HG02678 (cell line): ENCODE results near the gene RPE.

Source experiments
- ATAC-seq: cut with Tn5 transposase; IDR thresholded peaks from one replicate; pipeline ENCODE4 v1.9.1; 2021; ENCODE audit warnings: mild to moderate bottlenecking, moderate library complexity; ENCODE audit not compliant: unreplicated experiment

Gene RPE

DNA sequence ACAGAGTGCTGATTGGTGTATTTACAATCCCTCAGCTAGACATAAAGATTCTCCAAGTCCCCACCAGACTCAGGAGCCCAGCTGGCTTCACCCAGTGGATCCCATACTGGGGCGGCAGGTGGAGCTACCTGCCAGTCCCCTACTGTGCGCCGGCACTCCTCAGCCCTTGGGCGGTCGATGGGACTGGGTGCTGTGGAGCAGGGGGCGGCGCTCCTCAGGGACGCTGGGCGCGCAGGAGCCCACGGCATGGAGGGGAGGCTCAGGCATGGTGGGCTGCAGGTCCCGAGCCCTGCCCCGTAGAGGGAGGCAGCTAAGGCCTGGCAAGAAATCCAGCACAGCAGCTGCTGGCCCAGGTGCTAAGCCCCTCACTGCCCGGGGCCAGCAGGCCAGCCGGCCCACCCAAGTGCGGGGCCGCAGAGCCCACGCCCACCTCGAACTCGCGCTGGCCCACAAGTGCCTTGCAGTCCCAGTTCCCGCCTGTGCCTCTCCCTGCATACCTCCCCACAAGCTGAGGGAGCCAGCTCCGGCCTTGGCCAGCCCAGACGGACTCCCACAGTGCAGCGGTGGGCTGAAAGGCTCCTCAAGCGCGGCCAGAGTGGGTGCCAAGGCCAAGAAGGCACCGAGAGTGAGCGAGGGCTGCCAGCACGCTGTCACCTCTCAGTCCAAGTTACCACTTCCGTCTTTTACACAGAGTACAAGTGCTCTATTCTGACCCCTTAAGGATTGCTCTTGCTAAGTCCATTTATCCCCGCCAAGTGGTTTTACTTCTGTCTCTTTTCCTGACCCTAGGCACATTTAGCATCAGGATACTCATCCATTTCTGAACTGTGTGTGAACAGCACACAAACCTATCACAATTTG is 1.7 kb upstream of the RPE start:
- no peak for ATAC-seq

DNA sequence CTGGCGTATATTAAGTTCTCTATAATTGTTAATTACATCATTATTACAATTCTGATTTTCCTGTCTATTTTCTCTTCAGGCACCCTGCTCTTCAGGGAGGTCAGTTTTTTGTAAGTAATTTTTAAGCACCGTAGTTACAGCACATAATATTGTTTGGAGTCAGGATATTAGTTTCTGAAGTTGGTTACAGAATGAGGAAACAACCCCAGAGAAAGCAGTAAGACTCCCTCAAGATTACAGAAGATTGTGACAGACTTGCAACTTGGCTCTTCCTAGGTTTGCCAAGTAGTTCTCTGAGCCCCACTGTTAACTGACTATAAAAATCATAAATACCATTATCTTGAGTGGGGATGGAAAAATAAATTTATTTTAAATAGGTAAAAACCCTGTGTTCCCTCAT is 921 bp downstream of the RPE start:
- no peak for ATAC-seq

DNA sequence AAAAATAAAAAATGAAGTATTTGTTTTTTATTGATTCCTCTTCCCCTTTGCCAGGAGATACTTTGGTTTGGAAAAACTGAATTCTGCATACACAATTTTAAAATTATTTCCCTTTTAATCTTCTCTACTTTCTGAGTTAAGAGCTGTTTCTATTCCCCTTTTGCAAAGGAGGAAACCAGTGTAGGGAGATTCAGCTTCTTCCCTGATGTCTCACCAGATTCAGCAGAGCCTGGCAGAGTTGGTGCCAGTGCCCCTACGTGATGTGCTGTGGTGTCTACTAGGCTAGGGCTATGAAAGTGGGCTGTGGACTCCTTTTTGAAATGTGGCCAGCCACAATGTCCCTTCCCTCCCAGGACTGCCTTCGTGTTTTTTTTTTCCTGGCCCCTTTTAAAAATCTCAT is 2.4 kb downstream of the RPE start:
- no peak for ATAC-seq

DNA sequence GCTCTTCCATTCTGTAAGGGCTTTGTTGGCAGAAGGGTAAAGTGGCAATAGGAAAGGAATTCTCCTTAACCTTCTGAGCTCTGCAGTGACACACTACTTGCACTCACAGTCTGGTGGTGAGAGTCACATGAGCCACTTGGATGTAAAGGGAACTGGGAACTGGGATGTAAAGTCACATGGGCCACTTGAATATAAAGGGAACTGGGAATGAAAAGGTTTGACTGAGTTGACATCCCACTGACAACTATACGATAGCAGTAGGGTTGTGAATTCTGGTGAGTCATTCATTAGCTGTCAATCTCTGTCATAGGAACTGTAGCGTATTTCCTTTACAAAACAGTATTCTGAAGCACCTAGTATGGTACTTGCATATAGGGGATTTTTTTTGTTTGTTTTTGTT is 5.5 kb downstream of the RPE start:
- no peak for ATAC-seq

DNA sequence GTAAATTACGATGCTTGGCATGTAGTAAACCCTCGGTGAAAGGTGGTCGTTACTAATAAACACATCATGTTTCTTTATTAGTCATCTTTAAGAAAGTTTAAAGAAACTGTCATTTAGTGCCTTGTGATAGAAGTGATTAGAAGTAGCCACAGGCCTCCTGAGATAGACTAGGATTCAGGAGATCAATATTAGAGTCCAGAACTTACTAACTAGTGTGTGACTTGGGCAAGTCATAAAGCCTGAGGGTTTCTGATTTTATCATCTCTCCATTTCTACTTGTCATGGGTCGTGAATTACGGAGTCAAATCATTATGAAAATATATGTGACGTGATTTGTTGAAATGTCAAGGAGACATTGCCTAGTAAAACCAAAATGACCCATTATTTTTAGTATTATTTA is 6.7 kb downstream of the RPE start:
- no peak for ATAC-seq

DNA sequence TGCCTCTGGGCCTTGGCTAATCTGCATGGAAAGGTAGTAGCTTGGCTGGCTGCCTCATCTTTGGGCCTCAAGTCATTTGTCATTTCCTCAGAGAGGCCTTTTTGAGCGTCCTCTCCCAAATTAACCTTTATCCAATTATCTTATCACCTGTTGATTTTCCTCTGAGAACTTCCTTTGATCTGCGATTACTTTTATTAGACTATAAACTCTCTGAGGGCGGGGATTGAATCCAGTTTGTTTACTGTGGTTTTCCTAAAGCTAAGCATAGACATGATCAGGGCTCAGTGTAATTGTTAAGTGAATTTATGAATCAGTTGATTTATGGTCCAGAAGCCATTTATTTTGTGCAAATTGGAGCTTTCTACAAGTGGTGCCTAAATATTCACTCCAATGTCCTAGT is 7.5 kb downstream of the RPE start:
- no peak for ATAC-seq

DNA sequence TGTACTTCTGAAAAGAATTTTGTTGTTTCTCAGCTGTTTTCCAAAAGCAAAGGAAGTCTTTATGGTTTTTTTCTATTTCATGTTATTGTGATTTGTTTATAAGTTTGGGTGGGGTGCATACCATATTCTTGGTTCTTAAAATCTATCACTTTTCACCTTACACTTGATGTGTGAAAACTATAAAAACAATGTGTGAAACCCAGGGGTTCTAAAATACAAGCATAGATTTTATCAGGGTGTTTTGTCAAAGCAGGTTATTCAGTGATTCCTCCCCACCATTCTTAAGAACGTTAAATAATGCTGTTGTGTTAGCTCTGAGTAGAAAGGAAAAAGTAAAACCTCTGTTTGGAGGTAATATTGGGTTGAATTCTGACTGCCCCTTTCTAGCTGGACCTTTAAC is 17.7 kb downstream of the RPE start:
- ATAC-seq, result no peak

DNA sequence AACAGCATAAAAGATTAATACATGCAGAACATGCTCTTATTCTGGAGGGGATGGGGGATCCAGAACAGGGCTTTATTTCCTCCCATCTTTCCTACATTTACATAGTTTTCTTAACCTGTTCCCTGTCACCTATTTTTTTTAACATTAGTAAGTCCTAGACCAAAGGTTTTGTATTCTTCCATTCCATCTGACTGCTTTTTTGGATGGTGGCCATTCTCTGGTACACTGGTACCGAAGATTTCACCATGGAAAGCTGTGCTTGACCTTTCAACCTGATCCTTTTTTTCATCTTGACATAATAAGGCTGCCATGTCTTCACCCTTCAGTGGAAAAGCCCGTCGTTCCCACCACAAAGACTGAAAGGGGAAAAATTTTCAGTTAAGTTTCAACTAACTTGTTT is 20.4 kb downstream of the RPE start:
- ATAC-seq, result no peak

DNA sequence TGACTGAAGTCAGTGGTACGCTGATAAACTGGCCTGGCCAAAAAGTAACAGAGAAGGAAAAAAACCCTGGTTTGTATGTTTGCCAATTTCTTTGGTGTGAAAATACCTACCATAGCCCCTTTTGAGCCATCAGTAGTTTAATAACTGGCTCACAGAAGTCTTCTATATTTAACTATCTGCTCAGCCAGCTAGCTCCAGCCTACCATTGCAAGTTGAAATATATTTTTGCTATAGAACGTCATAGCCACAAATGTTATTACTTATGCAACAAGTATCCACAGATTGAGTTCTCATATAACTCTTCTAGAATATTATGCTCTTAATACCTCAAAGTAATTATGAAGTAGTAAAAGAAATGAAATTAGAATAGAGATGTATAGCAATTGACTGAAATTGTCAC is 25.2 kb downstream of the RPE start:
- ATAC-seq, result no peak

DNA sequence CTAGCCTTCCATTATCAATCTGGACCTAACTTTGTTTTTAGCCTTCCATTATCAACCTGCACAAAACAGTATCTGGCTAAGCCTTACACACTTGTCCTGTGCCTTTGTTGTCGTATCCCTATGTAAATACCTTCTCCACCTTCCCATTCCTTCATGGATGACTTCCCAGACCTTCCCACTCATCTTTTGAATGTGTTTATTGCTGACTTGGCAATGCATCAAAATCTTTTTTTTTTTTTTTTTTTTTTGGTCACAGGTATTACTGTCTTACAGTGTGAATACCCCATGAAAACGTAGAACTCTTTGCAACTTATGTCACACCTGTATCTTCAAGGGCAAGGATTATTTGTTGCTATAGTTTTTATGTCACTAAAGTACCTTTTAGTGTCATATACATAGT is 25.7 kb downstream of the RPE start:
- no peak for ATAC-seq

DNA sequence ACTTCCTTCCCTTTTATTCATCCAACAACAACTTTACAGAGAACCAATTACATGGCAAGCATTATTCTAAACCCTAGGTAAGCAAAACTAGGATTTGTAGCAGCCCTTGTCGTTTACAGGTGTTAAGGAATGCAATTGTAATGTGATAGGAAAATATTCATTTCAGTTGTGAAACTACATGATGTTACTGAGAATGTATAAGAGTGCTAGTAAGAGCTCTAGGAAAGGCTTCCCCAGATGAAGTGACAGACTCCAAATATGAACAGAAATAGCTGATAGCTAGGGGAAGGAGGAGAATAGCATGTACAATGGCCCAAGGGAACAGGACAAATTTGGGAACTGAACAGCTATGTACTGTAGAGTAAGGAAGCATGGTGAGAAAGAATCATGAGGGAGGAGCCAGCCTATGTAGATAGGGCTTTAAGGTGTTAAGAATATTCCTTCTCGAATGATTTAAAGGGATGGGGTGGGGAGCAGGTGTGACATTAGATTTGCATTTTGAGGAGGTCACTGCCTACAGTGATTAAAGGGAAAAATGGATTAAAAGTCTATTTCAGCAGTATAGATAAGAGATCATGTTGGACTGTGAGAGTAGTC is 31.7 kb downstream of the RPE start:
- no peak for ATAC-seq

DNA sequence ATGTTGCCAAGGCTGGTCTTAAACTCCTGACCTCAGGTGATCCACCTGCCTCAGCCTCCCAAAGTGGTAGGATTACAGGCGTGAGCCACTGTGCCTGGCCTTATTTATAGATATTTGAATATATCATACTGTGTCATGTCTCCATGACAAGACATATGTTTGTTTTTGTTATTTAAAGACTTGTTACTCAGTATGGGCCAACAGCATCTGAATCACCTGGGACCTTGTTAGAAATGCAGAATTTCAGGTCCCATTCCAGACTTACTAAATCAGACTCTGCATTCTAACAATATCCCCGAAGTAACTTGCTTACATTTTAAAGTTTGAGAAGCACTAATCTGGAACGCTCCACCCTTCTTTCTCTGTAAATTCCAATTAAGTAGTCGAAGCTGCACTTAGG is 33.2 kb downstream of the RPE start:
- no peak for ATAC-seq

DNA sequence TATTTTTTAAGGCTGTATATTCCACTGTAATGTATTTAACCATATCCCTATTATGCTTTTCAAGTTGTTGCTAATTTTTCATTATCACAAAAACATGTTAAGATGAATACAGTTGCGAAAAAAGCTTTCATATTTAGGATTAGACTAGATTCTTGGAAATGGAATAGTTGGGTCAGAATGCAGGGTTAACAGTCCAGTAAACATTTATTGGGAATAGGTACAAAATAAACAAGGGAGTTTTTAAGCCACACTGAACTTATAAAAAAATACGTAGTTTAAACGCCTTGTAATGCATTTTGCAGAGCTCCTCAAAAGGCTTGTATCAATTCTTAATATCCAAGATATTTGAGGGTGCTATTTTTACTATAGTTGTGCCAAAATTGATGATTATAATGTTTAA is 35.6 kb downstream of the RPE start:
- no peak for ATAC-seq

DNA sequence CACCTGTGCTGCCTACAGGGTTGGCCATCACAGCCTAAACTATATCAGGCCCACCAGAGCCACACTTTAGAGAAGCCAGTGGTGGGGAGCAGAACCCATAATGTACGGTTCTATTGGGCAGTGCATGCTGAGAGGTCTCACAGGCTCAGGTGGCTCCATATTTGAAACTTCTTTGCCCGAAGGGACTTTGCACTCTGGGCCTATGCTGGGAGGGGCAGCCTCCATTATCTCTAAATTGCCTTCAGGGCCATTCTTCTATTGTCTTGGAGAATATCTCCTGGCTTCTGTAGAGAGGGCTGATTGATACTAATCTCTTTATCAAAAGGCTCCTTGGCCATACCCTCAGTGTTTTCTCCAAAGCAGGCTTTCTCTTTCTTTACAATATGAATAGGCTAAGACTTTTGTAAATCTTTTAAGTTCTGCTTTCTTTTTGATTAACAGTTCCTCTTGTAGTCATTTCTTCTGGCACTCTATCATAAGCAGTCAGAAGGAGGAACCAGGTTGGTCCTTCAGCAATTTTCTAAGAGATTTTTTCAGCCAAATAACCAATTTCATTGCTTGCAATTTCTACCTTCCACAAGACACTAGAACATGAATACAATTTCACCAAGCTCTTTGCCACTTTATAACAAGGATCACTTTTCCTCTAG is 44.5 kb downstream of the RPE start:
- no peak for ATAC-seq

DNA sequence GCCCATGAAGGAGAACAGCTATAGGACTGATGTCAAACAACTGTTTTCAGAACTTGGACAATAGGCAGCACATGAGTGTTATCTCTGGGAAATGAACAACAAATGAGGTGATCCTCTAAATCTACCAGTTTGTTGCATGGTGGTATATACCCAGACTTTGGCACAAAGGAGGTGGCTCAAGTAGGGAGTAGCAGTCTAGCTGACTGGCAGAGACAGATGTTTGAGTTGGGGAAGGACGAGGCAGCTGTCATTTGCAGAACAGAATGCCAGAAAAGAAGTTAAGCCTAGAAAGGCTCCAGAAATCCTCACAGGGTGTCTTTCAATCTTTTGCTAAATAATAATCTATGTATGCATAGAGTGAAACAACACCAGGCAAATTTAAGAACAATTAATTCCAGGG is 47.4 kb downstream of the RPE start:
- no peak for ATAC-seq

DNA sequence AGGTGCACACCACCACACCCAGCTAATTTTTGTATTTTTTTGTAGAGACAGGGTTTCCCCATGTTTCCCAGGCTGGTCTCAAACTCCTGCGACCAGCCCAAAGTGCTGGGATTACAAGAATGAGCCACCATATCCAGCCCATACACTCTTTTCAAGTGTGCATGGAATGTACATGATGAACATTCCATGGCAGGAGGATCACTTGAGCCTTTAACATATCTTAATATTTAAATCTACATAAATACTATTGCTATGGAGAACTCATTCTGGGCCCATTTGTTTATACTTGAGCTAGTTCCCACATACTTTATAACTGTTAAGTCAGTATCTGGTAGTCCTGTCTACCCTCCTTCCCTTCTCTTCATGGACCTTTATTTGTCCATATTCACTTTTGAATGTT is 48.4 kb downstream of the RPE start:
- ATAC-seq, result no peak

DNA sequence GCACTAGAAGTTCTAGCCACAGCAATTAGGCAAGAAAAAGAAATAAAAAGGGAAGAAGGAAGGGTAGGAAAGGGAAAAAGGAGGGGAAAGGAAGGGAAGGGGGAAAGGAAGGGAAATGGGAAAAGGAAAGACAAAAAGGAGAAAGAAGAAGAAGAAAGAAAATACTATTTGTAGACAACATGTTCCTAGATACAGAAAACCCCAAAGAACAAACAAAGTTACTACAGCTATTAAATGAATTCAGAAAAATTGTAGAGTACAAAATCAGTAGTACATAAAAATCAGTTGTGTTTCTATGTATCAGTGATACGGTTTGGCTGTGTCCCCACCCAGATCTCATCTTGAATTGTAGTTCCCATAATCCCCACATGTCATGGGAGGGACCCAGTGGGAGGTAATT is 52.3 kb downstream of the RPE start:
- no peak for ATAC-seq

DNA sequence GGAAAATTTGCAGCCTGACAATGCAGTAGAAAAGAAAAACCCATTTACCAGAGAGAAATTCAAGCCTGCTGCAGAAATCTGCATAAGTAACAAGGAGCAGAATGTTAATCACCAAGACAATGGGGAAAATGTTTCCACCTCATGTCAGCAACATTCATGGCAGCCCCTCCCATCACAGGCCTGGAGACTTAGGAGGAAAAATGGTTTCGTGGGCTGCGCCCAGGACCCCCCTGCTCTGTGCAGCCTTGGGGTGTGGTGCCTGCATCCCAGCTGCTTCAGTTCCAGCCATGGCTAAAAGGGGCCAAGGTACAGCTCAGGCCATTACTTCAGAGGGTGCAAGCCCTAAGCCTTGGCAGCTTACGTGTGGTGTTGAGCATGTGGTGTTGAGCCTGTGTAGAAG is 53.4 kb downstream of the RPE start:
- ATAC-seq, result no peak

DNA sequence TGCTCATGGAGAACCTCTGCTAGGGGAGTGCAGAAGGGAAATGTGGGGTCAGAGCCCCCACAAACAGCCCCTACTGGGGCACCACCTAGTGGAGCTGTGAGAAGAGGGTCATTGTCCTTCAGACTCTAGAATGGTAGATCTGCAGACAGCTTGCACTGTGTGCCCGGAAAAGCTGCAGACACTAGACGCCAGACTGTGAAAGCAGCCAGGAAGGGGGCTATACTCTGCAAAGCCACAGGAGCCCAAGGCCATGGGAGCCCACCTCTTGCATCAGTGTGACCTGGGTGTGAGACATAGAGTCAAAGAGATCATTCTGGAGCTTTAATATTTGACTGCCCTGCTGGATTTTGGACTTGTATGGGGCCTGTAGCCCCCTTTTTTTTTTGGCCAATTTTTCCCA is 60.9 kb downstream of the RPE start:
- no peak for ATAC-seq
